Globus pallidus (tissue), 1 donor: ENCODE results near the gene NPHP1.
A peak's percentile ranks its signal among the peaks of the same experiment; 100 is the strongest.
"Not testable (repeated sequence)": the region's sequence is repeated elsewhere in the genome, so short reads cannot be mapped to it uniquely, and the experiment has no call there.

Experiments
- DNase-seq: peaks from one replicate; pipeline ENCODE4 v3.0.0-alpha.2; 2015; ENCODE audit warnings: low spot score

NPHP1 gene

DNA sequence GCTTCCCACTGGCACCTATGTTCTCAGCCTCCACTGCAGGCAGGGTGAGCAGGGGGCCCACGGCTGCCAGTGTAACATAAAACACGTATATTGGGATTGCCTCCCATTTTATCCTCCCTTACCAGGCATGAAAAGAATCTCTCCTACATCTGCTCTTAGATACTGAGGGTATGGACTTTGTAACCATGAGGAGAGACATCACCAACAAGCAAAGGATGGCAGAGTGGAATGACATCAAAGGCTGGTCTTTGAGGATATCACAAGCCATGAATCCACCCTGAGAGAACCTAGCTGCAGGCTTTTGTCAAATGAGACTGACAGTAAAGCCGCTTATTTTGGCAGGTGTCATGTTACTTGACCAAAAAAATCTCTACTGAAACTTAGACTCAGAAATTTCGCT is 7.4 kb downstream of the NPHP1 start:
- DNase-seq: no peak

GRCh38 chr2:110190169-110190568 is 14.6 kb downstream of the NPHP1 start:
- DNase-seq: not testable (repeated sequence)

- DNase-seq: no peak
Observed at GRCh38 chr2:110182449-110182848, 22.4 kb downstream of the NPHP1 start.

DNA sequence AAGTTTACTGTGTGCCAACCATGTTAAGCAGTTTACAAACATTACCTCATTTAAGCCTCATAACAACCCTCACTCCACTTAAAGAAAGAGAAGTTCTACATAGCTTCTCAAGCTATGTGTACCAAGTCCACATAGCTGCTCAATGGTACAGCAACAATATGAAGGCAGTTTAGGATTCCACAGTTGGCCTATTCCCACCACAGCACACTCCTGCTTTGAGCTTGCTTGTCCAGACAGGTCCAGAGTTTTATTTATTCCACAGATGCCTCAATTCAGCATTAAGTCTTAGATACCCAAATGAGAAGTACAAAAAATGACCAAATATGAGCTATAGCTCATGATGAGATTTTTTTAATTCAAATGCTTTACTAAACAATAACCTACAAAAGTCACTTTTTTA is 24.8 kb downstream of the NPHP1 start:
- no peak for DNase-seq

DNA sequence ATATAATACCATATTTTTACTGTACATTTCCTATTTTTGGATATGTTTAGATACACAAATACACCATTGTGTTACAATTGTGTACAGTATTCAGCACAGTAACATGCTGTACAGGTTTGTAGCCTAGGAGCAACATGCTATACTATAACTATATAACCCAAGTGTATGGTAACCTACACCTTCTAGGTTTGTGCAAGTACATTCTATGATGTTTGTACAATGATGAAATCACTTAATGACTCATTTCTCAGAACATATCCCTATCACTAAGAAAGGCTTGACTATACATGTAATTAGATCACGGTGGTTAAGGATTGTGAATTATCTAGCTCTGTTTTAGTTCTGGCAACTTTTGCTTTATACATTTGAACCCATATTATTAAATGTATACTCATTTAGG is 31.3 kb downstream of the NPHP1 start:
- no peak for DNase-seq

GRCh38 chr2:110172506-110172905 is 32.3 kb downstream of the NPHP1 start:
- no peak for DNase-seq

- no peak for DNase-seq
Observed at GRCh38 chr2:110170102-110170501, 34.7 kb downstream of the NPHP1 start.

DNA sequence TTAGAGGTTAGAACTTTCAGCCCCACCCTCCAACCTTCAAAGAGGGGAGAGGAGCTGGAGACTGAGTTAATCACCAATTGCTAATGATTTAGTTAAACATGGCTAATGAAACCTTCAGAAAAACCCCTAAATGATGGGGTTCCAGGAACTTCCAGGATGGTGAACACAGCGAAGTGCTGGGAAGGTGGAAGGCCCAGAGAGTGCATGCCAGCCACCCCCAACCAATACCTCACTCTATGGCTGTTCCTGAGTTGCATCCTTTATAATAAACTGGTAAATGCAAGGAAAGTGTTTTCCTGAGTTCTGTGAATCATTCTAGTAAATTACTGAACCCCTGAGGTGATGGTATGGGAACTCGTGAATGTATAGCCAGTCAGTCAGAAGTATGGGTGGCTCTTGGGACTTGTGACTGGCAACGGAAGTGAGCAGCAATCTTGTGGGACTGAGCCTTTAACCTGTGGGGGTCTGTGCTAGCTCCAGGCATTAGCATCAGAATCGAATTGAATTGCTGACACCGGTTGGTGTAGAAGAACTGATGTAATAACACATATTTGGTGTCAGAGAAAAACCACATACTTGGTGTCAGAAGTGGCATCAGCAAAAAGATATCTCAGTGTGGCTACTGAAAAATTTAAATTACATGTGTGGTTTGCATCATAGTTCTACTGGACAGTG is 37.4 kb downstream of the NPHP1 start:
- DNase-seq: no peak

GRCh38 chr2:110166266-110166665 is 38.5 kb downstream of the NPHP1 start:
- no peak for DNase-seq

DNA sequence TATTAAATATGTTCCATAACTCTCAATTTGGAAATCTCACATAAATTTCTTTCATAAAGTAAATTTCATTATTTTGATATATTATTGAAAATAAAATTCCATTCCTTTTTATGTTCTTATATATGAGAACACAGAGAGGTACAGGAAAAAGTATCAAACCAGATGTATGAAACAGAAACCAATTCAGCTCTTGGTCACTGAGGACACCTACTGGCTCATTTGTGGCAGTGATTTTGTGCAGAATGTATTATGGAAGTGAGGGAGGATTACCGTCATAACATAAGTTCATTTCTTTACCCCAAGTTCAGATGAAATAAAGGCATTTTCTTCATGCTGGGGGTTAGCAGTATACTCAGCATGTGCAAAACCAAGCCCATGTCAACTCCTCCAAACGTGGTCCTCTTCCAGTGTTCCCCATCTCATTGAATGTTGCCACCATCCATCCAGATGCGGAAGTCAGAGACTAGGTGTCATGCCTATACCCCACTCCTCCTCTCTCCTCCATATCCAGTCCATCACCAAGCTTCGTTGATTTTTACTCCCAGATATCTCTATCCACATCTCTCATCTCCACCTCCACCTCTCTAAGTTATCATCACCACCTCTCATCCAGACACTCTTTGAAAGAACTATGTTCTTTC is 47.5 kb downstream of the NPHP1 start:
- peak; percentile 29 for DNase-seq

GRCh38 chr2:110154828-110155227 is 50.0 kb downstream of the NPHP1 start:
- DNase-seq: not testable (repeated sequence)

DNA sequence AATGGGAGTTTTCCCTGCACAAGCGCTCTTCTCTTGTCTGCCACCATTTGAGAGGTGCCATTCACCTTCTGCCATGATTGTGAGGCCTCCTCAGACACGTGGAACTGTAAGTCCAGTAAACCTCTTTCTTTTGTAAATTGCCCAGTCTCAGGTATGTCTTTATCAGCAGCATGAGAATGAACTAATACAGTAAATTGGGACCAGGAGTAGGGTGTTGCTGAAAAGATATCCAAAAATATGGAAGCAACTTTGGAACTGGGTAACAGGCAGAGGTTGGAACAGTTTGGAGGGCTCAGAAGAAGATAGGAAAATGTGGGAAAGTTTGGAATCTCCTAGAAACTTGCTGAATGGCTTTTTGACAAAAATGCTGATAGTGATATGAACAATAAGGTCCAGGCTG is 50.6 kb downstream of the NPHP1 start:
- DNase-seq: not testable (repeated sequence)

GRCh38 chr2:110153416-110153815 is 51.4 kb downstream of the NPHP1 start:
- no peak for DNase-seq

DNA sequence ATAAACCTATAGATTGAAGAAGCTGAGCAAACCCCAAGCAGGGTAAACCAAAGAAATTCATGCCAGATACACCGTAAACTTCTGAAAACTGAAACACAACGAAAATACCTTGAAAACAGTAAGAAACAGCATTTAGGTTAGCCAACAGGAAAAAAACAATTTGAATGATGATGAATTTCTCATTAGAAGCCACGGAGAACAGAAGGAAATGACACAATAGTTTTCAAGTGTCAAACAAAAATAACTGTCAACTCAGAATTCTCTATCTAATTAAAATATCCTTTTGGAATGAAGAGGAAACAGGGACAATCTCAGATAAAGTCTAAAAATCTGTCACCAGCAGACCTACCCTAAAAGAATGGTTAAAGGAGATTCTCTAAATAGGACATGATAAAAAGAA is 51.9 kb downstream of the NPHP1 start:
- DNase-seq: no peak

DNA sequence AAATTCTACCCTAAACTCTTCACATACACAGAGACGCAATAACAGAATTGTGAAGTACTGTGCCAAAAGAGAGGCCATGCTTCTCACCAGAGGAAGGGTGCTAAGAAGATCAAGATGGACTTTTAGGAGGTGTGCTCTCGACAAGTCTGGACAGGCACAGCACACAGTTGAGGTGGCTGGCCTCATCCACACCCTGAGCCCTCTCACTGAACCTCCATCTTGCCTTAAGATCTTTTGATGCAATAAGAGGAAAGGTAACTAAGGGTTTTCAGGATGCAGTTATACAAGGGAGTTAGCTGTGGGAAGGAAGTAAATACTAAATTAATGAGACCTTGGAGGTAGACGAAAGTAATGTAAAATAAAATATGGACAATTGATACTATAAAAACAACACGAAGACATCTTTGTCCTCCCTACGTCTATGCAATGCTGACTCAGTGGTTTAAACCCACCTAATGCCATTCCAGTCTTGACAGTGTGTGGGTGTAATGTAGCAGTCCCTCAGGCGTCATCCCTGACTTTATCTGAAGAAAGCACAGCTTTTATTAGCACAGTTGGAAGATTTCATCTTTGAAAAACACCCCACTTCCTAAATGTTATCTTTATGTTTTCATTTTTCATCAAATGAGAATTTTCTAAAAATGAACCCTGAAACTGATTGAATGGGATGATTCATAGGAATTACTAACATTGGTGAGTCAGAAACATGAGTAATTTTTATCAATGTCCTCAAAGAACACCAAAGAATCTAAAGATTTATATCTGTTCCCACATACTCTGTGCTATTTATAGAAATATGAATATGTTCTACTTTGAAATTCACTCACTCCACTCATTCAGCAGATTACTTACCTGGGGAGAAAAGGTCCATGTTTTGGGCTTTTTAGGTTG is 55.2 kb downstream of the NPHP1 start:
- DNase-seq: no peak

DNA sequence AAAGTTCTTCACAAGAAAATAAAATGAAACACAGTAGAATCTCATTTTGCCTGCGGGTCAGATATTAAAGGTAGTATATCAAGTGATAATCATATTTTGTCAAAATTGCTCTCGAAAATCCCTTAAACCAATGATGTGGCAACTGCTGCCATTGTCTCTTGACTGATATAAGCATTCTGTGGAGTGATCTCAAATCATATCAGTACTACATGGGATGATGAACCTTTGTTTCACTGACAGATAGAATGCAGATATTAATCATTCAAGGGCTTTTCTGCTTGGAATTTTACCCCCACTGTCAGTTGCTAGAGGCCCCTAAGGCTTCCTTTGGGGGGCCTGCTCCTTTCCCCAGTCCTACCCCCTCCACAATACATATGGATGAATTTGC is 57.9 kb downstream of the NPHP1 start:
- DNase-seq: no peak

GRCh38 chr2:110146183-110146944 is 58.4 kb downstream of the NPHP1 start:
- no peak for DNase-seq

GRCh38 chr2:110143982-110144381 is 60.8 kb downstream of the NPHP1 start:
- DNase-seq: no peak

DNA sequence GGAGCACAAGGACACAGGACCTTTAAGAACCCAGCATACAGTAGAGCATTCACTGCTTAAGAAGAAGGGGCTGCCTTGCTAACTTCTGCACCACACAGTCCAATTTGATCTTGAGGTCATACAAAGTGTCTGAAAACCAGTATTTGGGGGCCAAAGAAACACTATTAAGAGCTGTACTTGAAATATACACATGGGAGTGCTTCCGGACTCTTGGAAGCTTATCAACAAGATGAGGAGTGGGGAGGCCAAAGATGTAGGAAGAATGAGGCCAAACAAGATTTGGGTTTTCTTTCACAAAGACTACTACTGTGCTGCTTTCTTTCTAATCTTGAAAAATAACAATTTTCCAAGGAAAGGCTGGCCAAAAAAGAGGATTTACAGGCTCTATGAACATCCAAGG is 64.4 kb downstream of the NPHP1 start:
- DNase-seq: no peak

DNA sequence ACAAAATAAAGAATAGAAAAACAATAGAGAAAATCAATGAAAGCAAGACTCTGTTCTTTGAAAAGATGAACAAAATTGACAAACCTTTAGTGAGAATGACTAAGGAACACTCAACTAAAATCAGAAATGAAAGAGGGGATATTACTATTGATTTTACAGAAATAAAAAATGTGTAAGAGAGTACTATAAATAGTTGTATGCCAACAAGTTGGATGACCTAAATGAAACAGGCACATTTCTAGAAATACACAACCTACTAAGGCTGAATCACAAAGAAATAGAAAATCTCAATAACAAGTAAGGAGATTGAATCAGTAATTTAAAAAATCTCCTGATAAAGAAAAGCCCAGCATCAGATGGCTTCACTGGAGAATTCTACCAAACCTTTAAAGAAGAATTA is 70.8 kb downstream of the NPHP1 start:
- no peak for DNase-seq

GRCh38 chr2:110131166-110131565 is 73.6 kb downstream of the NPHP1 start:
- DNase-seq: no peak

GRCh38 chr2:110130757-110131156 is 74.1 kb downstream of the NPHP1 start:
- DNase-seq: no peak
